HTERT RPE-1 (cell line): ENCODE data around the gene COCH.

ENCODE experiments used
- in situ Hi-C: fragments of 300-500 bp; cut with MboI; formaldehyde crosslinking; loops from 4 replicates; pipeline ENCODE4 v1.14.3; 2020; ENCODE audit warnings: low sequenced_read_pairs

The COCH gene

GRCh38 chr14:30874120-30874998, at the start of gene COCH:
COCH (plus strand) TSS chr14:30874559; CDS start chr14:30874939, 380 bp downstream.
- in situ Hi-C loops: no loop called here

DNA sequence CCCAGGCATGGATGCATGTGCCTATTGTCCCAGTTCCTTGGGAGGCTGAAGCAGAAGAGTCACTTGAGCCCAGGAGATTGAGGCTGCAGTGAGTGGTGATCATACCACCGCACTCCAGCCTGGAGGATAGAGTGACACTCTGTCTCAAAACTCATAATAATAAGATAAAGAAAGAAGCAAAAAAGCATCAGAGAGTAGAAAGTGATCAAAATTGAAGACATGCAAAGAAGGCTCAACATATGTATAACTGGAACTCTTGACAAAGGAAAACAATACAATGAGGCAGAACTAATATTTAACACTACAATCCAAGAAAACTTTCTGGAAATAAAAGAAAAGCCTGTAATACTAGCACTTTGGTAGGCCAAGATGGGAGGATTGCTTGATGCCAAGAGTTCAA, 48.3 kb upstream of the COCH start:
- in situ Hi-C loops: no loop called here

GRCh38 chr14:30829853-30830252, 44.5 kb upstream of the COCH start:
- in situ Hi-C loops: no loop called here

GRCh38 chr14:30834353-30834752, 40.0 kb upstream of the COCH start:
- in situ Hi-C loops: no loop called here

DNA sequence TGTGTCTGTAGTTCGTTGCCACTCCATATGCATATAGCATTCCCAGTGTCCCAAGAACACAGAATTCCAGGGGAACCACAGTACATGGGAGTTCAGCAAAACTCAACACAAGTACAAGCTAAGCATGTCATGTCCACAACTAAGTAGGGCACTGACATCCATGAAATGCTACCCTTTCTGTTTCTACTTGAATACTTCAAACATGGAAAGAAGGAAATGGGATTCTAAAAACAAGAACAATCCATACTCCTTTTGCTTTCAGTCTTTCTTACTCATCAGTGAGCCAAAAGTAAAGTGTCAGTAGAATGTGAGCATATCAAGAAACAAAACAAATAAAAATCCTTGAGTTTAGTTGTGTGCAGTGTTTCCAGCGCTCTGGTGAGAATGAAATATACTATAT, 36.0 kb upstream of the COCH start:
- in situ Hi-C loops: no loop called here

GRCh38 chr14:30840086-30840779, 34.1 kb upstream of the COCH start:
- in situ Hi-C loops: no loop called here

DNA sequence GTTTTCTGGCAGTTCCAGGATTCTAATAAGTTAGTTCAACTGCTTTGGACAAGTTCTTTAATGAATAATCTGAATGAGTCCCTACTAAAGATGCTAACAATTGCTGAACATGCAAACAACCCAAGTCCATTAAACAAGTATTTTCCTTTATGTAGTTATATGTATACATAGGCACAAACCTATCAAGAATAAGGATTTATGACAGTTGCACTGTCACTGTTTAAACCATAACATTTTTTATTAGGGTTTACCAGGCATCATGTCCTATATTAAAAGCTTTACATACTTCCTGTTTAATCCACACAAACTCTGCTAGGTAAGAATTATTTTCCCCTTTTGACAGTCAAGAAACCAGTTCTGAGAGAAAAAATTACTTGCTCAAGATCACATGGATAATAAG, 31.9 kb upstream of the COCH start:
- in situ Hi-C loops: no loop called here

GRCh38 chr14:30848449-30849240, 25.7 kb upstream of the COCH start:
- in situ Hi-C loops: no loop called here

GRCh38 chr14:30849354-30849753, 25.0 kb upstream of the COCH start:
- in situ Hi-C loops: no loop called here

DNA sequence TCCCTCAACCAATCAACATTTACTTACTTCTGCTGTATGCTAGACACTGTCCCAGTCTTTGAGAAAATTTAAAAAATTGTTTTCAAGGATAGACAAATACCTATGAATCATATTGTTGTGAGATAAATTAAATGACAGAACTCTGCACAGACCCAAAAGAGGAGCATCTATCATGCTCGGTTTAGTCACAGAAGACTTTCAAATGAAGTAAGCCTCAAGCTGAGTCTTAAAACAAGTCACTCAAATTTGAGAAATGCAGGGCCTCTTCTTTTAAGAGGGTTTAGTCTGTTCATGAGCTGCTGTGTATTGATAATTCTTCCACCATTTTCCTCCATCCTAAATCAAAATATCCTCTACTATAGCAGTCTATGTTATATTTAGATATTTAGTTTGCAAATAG, 24.4 kb upstream of the COCH start:
- in situ Hi-C loops: no loop called here

- in situ Hi-C loops: no loop called here
These were observed 20.4 kb upstream of the COCH start for GRCh38 chr14:30853946-30854345.

- in situ Hi-C loops: no loop called here
These were observed 19.9 kb upstream of the COCH start for GRCh38 chr14:30854492-30854891.

DNA sequence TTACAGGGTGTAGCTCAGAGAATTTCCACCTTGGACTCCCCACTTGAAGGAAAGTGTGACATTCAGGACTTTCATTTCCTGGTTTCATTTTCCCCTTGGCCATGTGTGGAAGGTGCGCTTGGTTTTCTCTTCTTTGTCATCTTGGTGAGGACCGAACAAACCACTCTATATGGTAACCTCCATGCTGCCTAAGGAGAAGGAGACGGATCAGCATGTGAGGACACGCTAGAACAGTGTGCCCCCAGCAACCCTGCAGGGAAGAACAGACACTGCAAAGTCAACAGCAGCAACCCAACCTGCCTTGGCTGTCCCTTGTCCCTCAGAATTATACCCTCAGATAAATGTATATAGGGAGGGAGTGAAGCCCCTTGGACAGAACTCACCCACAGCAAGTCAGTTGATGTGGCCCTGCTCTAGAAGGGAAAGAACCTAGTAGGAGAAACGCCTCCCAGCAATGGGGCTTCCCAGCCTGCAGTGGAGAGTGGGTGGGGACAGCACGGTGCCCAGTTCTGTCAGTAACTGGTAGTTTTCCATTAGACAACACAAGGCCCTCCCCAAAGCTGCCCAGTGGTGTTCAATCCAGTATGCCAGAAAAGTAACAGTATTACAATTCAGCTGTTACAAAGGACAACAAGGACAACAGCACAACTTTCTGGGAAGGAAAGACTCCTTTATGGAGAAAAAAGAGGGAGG, 18.9 kb upstream of the COCH start:
- in situ Hi-C loops: no loop called here

GRCh38 chr14:30861200-30861599, 13.2 kb upstream of the COCH start:
- in situ Hi-C loops: no loop called here

- in situ Hi-C loops: no loop called here
These were observed 9.4 kb upstream of the COCH start for GRCh38 chr14:30864934-30865333.

DNA sequence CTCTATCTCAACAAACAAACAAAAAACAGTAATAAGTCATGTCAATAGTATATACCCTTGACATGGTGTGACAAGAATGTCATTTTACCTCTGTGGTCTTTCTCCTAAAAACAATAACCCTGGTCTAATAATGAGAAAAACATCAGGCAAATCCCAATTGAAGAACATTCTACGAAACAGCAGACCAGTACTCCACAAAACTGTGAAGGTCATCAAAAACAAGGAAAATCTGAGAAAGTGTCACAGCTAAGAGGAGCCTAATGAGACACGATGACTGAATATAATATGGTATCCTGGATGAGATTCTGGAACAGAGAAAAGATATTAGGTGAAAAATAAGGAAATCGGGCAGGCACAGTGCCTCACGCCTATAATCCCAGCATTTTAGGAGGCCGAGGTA, 5.6 kb upstream of the COCH start:
- in situ Hi-C loops: no loop called here

DNA sequence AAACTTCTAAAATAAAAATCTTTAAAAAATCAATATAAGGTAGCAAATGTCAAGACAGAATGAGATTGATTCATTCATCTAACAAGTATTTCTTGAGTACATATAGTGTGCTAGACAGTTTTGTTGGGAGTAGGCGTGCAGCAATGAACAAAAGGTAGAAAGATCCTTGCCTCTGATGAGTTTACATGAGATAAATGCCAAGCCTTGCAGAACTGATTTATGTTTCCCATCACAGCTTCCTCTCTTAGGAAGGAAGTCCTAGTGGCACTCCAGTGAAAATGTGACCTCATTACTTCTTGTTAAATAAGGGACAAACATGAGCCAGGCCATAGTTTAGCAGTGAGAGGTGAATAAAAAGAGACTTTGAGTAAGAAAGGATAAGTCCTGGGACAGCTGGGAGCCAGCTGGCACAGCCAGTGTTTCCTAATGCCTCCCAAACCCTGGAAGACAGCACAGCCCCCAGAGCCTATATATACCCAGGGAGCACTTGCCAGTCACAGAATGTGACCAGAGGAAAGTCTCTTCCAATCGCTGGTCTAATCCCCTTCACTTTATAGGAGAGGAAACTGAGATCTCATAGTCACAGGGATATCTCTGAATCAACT, 4.7 kb upstream of the COCH start:
- in situ Hi-C loops: no loop called here

DNA sequence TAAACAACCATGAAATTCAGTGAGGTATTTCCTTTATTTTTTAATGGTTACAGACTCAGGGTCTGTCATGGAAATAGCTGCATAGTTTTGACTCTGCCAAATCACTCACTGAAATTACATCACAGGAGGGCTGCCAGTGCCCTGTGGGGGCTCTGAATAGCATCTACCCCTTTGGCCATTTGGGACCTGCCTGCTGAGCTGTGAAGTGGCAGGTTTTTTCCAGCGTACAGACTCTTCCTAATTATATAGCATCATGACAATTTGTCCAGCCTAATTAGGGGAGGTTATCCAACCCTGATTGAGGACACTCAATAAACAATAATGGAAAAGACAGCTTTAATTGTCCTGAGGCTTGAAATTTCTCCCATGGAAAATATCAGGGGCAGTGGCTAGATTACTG, 1.8 kb upstream of the COCH start:
- in situ Hi-C loops: no loop called here

GRCh38 chr14:30873308-30874119, 845 bp upstream of the COCH start:
- in situ Hi-C loops: no loop called here
